Large intestine (tissue), 3 donors: ENCODE data around the gene HOXB8. TPM values are rescaled to one million over a fixed set of nuclear protein-coding genes. Genes with fewer than 3 reads are reported as not detected.

Source experiments
- DNase-seq, 2 donors: peaks; one replicate each; pipeline versions ENCODE4 v3.0.0 to v3.0.0-alpha.2; 2013
- H3K27ac ChIP-seq: one replicate; pipeline ENCODE4 v1.5.1; 2013; ENCODE audit warnings: low read length
- H3K27me3 ChIP-seq: 2 replicates; pipeline ENCODE4 v1.6.1; 2013; ENCODE audit warnings: low read length; ENCODE audit not compliant: control insufficient read depth, insufficient read depth
- H3K36me3 ChIP-seq: 2 replicates; pipeline ENCODE4 v1.6.1; 2013; ENCODE audit warnings: low read length; ENCODE audit not compliant: control insufficient read depth, insufficient read depth
- H3K4me1 ChIP-seq: one replicate; pipeline ENCODE4 v1.6.1; 2013; ENCODE audit warnings: low read length; ENCODE audit not compliant: control insufficient read depth, insufficient read depth
- H3K4me3 ChIP-seq: one replicate; pipeline ENCODE4 v1.5.1; 2013; ENCODE audit warnings: low read length
- H3K9me3 ChIP-seq: one replicate; pipeline ENCODE4 v1.6.1; 2013; ENCODE audit warnings: mild to moderate bottlenecking, low read depth, low read length, moderate library complexity; ENCODE audit not compliant: control insufficient read depth
- WGBS: methylation state at CpG from one replicate; pipeline ENCODE4 v1.1.5; 2013; ENCODE audit warnings: low lambda C conversion rate; ENCODE audit not compliant: insufficient coverage; 5-methylcytosine and 5-hydroxymethylcytosine counted together
- polyA plus RNA-seq: library from polyadenylated mRNA; unstranded; fragments of 120-200 nt; gene quantifications from one replicate; pipeline ENCODE4 v1.2.1, GENCODE V29; 2013

HOXB8 gene
- polyA plus RNA-seq, 1 donor: 1.8 TPM

DNA sequence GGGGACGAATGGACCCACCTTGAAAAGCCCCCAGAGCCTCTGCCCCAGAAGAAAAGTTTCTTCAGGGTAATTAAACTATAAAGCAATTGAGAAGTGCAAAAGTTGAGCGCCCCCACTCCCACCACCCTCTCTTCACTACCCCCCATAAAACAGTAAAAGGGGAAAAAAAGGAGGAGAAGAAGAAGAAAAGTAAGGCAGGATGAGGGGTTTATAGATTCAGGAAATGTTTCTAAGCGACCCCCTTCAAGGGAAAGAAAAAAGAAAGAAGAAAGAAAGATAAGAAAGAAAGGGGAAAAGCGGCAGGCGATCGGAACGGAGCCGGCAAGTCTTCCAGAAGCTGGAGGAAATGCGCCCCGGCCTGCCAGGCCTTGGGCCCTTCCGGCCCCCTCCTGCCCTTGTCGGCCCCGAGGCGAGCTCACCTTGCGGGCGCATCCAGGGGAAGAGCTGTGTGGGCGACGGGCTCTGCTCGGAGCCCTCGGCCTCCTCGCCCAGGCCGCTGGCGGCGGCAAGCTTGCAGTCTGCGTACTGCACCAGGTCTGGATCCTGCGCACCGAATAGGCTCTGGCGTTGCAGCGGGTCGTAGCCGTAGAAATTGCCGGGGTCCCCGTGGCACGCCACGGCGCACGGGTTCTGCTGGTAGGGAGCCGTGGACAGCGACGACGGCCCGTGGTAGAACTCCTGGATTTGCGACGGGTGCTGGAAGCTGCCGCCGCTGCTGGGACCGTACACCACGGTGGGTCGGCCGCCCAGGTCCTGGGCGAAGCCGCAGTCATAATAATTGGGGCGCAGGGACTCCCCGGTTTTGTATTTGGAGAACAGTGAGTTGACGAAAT, 1.0 kb downstream of the HOXB8 start:
- WGBS: 3% methylated on average over 2 of the region's 55 CpGs
- Histone ChIP-seq H3K27me3 (peaks cover 98% of the 10 kb centered on the region), H3K36me3 (no peaks in the 10 kb centered on the region), H3K27ac (peak overlapping the region; percentile 3), H3K9me3 (peaks cover 39% of the 10 kb centered on the region), H3K4me3 (peak overlapping the region; percentile 38), H3K4me1 (peaks cover 41% of the 10 kb centered on the region)
- no peak for DNase-seq

DNA sequence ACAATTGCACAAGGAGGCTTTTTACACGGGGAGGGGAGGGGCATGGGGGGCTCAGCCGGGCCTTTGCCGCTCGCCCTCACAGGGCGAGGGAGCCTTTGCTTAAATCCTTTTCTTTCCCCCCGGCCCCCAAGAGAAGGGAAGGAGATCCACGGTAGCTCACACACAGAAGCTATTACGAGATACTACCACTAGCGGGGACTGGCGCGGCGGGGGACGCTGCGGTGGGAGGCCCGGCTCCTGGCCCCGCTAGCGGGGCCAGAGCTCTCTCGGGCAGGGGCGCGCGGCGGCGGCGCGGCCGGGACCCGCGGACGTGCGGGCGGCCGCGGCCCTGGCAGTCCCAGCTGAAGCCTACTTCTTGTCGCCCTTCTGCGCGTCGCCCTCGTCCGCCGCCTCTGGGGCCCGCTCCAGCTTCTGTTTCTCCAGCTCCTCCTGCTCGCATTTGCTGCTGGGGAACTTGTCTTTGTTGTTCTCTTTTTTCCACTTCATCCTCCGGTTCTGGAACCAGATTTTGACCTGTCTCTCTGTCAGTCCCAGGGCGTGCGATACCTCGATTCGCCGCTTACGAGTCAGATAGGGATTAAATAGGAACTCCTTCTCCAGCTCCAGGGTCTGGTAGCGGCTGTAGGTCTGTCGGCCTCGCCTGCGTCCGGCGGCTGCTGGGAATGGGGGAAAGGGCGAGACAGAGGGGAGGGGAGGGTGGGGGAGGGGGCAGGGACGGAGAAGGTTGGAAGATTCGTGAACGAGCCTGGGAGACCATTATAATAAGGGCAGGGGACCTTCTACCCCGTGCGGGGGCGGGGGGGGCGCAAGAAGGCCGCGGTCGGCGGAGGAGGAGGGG, 2.0 kb downstream of the HOXB8 start:
- Histone ChIP-seq H3K9me3 (peaks cover 38% of the 10 kb centered on the region), H3K36me3 (no peaks in the 10 kb centered on the region), H3K27ac (peak overlapping the region; percentile 53), H3K4me1 (peaks cover 33% of the 10 kb centered on the region), H3K27me3 (peaks cover 98% of the 10 kb centered on the region), H3K4me3 (peak overlapping the region; percentile 38)
- 0% methylated on average over 1 of the region's 67 CpGs for WGBS
- no peak for DNase-seq

DNA sequence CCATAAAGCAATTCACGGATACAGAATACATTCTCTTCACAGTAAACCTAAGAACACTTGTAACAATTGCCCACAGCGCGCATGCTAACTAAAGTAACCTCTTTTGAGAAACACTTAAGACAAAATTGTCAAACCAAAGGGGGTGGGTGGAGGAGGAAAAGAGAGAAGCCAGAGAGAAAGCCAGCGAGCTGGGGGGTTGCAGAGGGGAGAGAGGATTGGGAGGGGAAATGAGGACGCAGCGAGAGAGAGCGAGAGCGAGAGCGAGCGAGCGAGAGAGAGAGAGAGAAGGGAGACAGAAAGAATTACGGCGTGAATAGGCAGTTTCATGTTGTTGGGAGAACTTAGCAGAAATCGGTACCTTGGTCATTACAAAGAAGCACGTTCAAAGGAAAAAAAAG, 2.6 kb downstream of the HOXB8 start:
- no peak for DNase-seq
- H3K27ac ChIP-seq: peak overlapping the region; percentile 32
- peak overlapping the region; percentile 5 for H3K4me3 ChIP-seq
- WGBS: 0% methylated on average over 10 of the region's 15 CpGs
- no peaks in the 10 kb centered on the region for H3K36me3 ChIP-seq
- H3K27me3 ChIP-seq: peaks cover 97% of the 10 kb centered on the region
- H3K9me3 ChIP-seq: peaks cover 32% of the 10 kb centered on the region
- peaks cover 27% of the 10 kb centered on the region for H3K4me1 ChIP-seq

DNA sequence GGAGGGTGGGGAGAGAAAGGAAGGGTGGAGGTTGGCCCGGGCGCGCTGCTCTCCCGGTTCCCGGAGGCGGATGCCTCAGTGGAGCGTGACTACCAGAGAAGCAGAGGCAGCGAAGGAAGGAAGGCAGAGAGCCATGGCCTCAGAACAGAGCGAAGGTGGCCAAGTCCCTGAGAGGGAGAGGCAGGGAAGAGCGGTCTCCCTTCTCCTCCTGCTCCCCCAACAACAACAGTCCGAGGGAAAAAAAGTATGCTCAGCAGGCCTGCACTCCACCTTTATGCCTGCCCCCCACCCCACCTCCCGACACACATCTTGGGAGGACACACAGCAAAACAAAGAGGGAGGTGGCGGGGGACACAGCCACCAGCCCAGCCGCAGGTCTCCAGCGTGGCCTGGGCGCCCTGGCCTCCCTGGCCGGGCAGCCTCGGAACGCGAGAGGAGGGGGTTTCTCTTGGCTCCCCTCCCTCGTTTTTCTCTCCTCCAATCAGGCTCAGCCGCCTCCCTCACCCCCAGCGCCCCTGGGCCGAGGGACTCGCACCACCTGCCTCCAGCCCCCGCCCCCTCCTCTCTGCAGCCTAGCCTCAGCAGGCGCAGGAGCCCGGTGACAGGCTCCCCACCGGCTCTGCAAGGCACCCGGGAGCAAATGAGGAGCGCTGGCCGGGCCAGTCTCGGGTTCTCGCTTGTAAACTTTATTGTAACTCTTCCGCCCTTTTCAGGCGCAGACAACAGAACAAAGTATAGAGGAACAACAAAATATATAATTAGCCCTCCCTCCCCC, 3.2 kb downstream of the HOXB8 start:
- Histone ChIP-seq H3K9me3 (peaks cover 32% of the 10 kb centered on the region), H3K27me3 (peaks cover 97% of the 10 kb centered on the region), H3K4me3 (peak overlapping the region; percentile 61), H3K36me3 (no peaks in the 10 kb centered on the region), H3K4me1 (peaks cover 26% of the 10 kb centered on the region), H3K27ac (peak overlapping the region; percentile 86)
- no peak for DNase-seq
- WGBS: no CpG with 5 or more reads among the region's 36 CpGs

DNA sequence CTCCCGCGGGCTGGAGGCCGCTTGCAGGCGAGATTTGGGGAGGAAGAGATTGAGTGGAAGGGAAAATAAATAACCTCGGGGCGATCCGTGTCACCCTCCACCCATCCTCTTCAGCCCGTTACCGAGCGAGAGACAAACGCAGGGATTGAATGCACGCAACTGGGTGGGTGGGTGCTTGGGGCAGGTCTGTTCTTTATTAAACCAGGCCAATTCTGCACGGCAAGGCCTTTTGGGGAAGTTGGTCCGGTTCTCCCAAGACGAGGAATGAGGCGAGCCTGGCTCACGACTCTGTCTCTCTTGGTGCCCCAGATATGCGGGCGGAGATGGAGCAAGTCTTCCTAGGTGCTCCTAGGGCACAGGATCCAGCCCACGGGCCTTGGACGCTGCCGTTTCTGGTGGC, 3.9 kb downstream of the HOXB8 start:
- peaks cover 97% of the 10 kb centered on the region for H3K27me3 ChIP-seq

DNA sequence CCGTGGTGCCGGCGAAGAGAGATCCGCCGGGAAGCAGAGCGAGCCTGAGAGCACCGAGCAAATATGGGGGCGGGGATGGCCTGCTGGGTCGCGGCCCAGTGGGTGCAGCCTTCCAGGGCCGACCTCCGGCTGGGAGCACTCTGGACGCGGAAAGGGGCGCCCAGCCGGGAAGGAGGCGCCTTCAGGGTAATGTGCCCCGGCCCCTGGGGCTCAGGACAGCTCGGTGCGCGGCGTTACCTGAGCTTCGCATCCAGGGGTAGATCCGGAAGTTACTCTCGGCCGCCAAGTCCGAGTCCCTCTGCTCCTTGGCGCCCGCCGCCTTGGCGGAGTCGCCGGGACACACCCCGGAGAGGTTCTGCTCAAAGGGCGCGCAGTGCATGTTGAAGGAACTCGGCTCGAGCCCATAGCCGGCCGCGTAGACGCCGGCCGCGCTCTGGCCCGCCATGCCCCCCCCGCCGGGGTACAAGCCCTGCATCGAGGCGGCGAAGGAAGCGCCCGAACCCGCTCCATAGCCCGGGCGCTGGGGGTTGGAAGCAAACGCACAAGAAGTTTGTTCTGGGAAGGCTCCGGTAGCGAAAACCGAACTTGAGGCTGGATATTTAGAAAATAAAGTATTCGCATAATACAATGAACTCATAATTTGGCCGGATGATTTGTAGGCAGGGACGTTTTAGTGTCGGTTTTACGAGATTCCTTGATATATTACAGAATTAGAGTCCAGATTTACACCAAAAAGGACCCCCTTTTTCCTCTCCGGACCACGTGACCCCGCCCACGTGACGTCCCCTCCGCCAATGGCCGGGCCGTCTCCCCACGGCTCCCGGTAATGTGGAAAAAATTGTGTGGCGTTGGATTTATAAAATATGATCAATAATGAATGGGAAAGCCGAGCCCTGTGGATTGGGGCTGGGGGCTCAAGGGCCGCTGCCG, 4.5 kb downstream of the HOXB8 start, which contains the start of gene HOXB7:
Gene HOXB7, minus strand, starts transcription at position 736 of the 930 bp plus-strand sequence. Its CDS starts 99 bp downstream, at position 637.
- peaks cover 35% of the 10 kb centered on the region for H3K9me3 ChIP-seq
- H3K27ac ChIP-seq: peak within 1 kb of the TSS; percentile 86
- peak within 1 kb of the TSS; percentile 61 for H3K4me3 ChIP-seq
- peaks cover 97% of the 10 kb centered on the region for H3K27me3 ChIP-seq
- peaks cover 26% of the 10 kb centered on the region for H3K4me1 ChIP-seq
- 0% methylated on average over 1 of the region's 79 CpGs for WGBS
- peak in 1 of 2 donors; percentile 54 for DNase-seq
- no peaks in the 10 kb centered on the region for H3K36me3 ChIP-seq

More for the DNA sequence above, 3.9 kb downstream of the HOXB8 start:
- H3K4me3 ChIP-seq: peak overlapping the region; percentile 61
- no peaks in the 10 kb centered on the region for H3K36me3 ChIP-seq
- peak overlapping the region; percentile 86 for H3K27ac ChIP-seq
- H3K4me1 ChIP-seq: peaks cover 26% of the 10 kb centered on the region
- H3K9me3 ChIP-seq: peaks cover 32% of the 10 kb centered on the region
- 7% methylated on average over 4 of the region's 22 CpGs for WGBS
- no peak for DNase-seq

DNA sequence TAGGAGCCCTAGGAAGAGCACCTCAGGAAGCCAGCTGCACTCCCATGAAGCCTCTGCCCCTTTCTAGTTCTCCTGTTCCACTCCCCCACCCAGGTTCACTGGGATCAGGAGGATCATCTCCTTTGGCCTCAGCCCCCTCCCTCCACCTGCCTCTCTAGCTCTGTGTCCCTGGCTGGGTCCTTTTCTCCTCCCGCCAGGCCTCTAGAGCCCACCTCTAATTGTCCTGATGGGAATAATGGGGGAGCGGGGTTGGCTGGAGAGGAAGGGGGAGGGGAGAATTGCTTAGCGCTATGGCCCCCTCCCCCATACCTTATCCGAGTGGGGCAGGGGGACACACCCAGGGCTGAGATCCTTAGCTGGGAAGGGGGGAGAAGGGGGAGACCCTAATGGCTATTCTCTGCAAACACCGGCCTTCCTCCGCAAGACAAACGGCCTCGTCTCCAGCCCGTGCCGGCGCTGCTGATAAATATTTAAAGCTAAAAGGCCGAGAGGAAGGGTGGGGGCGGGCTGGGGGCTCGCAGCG, 5.3 kb downstream of the HOXB8 start:
- Histone ChIP-seq H3K27ac (peak overlapping the region; percentile 86), H3K4me1 (peaks cover 29% of the 10 kb centered on the region), H3K36me3 (no peaks in the 10 kb centered on the region), H3K4me3 (peak overlapping the region; percentile 61), H3K9me3 (peaks cover 30% of the 10 kb centered on the region), H3K27me3 (peaks cover 97% of the 10 kb centered on the region)
- WGBS: no CpG with 5 or more reads among the region's 15 CpGs
- no peak for DNase-seq

DNA sequence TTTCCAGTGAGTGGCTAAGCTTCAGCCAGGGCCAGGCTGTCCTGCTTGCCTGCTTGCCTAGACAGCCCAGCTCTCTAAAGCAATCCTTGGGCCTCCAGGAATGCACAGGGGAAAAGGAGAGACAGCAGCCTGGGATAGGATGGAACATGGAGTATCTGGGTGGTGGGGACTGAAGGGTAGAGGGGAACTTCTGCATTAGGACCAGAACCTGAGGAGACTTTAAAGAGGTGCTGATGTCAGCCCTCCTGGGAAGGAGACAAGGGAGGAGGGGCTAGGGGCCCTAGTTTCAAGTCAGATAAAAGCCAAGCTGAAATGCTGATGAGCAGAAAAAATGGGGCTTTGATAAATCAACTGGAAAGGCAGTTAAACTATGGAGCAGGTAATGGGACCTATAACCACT, 6.1 kb downstream of the HOXB8 start:
- peaks cover 29% of the 10 kb centered on the region for H3K4me1 ChIP-seq
- H3K9me3 ChIP-seq: peaks cover 24% of the 10 kb centered on the region
- H3K36me3 ChIP-seq: no peaks in the 10 kb centered on the region
- no peak overlapping the region for H3K4me3 ChIP-seq
- DNase-seq: no peak
- H3K27ac ChIP-seq: peak overlapping the region; percentile 86
- peaks cover 97% of the 10 kb centered on the region for H3K27me3 ChIP-seq

DNA sequence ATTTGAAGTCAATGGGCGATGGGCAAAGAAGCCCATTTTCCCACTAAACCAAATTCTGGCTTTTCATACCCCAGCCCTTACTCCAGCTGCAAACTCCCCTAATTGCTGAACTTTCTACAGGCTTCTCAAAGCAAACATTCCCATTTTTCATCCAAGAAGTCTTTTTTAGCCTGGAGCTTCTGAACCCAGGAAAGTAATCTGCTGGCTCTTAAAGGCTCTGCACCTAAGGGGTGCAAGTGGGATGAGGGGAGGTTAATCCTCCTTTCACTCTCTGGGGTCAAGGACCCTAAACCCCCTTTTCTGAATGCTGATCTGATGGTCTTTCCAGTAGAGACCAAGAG, 6.6 kb downstream of the HOXB8 start:
- H3K27ac ChIP-seq: no peak overlapping the region
- H3K4me1 ChIP-seq: peaks cover 26% of the 10 kb centered on the region
- H3K4me3 ChIP-seq: no peak overlapping the region
- WGBS: no CpG with 5 or more reads among the region's 1 CpG
- H3K36me3 ChIP-seq: no peaks in the 10 kb centered on the region
- peaks cover 97% of the 10 kb centered on the region for H3K27me3 ChIP-seq
- peaks cover 26% of the 10 kb centered on the region for H3K9me3 ChIP-seq
- no peak for DNase-seq
